Right forelimb (tissue), 1 donor: Measurements from ENCODE around the gene PBX1.

Experiments
- DNase-seq: peaks from one replicate; pipeline ENCODE4 v3.0.0-alpha.2; 2018

PBX1 gene

DNA sequence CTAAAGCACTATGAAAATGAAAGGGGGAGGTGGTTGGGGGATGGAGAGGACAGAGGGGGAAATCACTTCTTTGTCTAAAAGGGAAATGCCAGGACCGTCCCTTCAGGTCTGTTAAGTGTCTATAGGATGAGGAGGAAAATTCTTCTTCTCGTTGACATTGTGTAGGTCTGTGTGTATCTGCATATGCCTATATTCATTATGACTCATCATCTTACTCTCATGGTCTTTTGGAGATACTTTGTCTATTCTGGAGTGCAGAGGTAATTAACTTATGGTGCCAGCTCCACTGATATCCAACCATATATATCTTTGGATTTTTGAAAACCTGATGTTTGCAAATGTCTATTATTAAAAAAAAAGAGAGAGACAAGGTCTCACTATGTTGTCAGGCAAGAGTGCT is 143.7 kb downstream of the PBX1 start:
- no peak for DNase-seq

DNA sequence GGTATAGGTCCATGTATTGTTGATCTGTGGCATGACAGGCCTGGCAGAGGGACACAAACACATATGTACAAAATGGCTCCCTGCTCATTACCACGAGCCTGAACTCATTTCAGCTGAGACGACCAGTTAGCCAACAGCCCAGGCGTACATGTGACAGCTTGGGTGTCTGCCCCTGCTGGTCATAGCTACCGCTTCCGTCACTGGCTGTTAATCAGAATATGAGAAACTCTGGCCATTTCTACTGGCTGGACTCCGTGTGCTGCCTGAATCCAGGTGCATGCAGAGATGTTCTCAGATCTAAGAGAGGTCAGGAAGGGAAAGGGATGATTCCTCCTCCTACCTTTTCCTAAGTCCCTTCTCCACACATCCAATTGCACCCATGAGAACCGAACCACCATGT is 144.5 kb downstream of the PBX1 start:
- no peak for DNase-seq

DNA sequence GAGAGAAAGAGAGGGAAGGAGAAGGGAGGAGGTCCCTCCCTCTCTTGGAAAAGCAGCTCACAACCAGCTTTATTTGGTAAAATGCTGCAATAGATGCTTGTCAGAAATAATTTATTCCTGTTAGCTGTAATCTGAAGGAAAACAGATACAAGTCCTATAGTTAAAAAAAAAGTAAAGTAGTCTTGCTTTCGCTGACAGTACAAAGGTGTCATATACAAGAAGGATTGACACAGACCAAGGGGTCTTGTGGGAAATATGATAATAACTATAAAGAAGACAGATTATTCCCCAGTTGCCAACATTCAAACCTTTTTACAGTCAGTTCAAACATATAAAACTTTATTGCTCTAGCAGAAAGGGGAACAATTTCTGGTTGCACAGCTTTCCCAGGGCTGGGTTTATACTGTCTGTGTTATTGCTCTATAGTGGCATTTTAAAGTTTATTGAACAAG is 145.0 kb downstream of the PBX1 start:
- DNase-seq = no peak

DNA sequence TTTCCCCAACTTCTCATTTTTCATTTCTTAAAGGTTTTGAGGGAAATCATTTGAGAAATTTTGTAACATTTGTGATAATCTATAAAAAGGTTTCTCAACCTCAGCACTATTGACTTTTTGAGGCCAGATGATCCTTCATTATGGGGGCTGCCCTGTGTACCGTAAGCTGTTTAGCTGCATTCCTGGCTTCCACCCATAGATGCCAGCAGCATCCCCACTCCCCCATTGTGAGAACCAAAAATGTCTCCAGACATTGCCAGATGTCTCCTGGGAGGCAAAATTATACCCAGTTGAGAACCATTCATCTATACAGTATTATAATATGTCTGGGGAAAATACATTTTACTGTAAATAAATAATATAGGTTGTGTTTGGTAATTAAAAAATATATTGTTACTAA is 146.0 kb downstream of the PBX1 start:
- DNase-seq = no peak

DNA sequence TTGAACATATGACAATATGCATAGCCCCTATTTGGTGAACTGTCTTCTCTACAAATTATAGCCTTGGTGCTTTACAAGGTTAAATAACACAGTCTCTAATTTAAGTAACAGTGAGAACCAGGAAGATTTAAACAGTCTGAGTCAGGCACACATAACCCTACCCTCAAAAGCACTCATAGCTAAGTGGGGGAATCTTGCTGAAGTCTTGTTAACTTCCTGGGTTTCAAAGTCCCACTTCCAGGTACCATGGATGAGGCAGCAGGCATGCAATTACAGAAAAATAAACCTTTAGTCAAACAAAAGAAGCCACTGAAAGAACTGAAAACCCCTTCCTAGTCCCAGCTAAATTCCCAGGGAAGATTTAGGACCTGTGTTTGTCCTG is 147.6 kb downstream of the PBX1 start:
- no peak for DNase-seq

DNA sequence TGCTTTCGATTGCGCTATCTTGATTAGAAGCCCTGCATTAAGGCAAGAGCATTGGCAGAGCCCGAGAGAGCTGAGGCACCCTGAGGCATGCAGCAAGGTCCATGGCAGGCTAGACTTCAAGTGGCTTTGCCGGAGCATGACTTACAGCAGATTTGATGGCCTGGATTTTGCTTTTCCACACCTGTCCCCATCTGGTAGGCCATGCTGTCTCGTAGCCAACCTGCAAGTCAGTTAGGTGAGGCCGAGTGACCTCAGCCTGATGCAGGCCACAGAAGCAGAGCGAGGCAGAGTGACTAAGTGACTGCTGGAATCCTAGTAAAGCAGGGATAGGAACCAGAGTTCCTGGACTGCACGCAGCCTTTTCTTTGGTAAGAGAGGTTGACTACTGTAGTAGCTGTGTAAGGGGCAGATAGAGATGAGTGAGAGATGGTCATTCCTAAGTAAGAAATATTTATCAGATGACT is 148.9 kb downstream of the PBX1 start:
- no peak for DNase-seq

DNA sequence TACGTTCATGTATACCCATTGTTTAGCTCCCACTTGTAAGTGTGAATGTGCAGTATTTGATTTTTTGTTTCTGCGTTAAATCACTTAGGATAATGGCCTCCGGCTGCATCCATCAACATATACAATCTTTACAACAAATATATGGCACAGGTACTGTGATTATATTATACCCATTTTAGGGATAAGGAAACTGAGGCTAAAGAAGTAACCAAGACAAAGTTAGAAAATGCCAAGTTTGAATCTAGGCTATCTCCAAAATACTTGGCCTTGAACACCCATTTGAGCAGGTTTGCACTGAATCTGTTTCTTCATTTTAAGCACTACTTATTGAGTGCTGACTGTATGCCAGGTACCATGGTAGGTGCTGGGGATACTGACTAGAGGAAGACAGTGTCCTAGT is 149.6 kb downstream of the PBX1 start:
- DNase-seq = no peak

DNA sequence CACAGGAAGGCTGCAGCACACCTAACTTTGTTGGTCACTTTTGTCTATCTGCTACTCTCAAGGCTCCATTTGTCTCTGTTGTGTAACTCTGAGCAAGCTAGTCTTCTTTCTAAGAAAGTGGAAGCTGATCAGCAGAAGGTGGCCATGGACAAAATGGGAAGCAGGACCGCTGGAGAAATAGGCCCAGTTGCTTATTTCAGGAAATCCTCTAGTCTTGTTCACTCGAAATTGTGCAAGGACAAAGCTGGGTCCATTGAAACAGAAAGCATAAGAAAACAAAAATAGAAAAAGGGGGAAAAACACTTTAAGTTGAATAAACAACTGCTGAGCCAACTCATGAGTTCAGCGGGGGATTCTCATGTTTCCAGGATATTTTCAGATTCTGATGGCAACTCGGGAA is 150.1 kb downstream of the PBX1 start:
- no peak for DNase-seq

DNA sequence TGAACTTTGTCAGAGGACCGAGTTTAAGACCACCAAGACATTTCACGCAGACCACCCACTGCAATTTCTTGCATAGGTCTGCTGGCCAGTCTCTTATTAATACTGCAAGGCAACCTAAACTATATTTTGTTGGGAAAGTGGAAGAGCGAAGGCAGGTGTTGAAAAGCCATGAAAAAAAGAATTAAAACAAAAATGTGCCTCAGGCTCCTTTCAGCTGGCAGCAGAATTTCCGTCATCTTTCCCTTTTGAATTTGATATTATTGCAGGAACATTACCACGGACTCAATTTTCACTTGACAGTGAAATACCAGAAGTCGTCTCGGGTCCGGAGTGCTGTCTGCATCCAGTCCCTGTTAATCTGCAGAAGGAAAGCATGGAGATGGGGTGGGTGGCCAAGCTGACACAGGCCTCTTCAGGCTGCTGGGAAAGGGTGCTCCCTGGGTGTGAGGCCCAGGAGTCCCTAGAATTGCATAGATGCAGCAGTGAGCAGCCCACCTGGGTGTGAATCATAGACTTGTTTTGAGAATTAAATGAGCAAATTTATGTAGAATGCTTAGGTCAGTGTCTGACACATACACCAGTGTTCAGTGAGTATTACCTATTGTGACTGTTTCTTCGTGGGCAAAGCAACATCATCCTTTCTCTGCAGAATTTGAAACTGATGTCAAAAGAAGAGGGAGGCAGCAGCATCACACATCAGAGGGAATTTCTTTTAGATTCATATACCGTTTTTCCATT is 150.7 kb downstream of the PBX1 start:
- DNase-seq = no peak

DNA sequence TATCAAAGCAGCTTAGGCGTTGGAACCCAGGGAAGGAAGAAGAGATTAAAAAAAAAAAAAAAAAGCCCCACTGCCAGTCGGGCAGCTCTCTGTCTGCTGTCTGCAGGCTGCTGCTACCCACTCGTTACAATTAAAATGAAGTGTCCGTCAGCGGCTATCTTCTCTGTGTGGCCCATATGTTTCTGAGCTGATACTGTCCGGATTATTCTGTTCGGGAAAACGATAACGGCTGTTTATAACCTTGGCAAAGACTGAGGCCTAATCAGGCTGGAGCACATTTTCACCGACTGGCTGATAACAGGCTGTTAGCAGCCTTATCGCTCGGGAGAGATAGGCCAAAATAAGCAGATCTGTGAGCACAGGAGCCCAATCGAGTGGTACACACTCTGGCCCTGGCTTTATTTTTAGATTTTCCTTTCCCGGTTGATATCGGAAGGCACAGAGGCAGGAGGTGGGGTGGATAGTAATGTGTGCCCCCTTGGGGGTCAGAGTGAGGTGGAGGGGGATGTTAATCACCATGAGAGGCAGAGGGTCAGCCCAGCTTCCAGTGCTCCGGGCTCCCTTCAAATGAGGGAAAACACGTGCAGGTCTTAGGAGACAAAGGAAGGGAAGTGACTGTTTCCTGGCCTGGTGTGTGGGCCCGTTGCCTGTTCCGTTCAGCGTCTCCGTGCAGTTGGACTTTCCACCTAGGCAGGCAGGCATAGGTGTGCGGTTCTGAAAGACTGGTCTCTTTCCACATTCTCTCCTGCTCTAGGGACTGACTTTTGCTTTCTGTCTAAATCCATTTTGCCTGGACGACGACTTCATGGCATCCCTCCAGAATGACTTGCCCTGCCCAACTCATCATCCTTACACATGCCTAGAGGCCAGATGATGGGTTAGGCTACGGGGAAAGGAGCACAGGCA is 153.4 kb downstream of the PBX1 start:
- no peak for DNase-seq

DNA sequence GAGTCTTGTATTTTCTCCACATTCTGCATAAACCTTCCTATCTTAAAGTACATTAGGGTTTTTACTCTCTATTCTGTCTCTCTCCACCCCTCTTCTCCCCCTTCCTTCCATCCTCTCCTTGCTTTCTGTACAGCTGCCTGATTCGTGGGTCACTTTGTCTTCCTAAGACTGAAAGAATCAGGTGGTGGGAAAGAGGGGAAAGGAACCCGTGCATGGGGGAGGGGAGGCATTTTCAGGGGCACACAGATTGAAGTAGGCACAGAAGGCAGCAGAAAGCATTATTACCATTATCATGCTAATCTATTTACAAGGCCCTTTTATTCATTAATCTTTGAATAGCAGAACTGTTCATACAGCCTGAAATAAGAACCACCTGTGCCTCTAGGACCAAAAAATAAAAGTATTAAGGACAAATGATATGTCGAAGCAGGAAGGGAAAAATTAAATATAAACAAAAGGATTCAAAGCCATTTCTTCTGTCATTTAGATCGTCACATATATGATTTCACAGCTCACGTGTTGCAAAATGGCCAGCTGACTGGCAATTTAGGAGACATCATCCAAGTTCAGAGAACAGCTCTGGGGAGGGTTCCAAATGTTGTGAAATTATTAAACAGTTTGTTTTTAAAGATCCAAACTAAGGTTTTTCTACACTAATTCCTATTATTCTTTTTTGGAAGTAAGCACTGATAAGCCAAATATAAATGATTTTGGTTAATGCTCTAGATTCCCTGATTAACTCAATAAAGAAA is 154.6 kb downstream of the PBX1 start:
- DNase-seq = no peak

DNA sequence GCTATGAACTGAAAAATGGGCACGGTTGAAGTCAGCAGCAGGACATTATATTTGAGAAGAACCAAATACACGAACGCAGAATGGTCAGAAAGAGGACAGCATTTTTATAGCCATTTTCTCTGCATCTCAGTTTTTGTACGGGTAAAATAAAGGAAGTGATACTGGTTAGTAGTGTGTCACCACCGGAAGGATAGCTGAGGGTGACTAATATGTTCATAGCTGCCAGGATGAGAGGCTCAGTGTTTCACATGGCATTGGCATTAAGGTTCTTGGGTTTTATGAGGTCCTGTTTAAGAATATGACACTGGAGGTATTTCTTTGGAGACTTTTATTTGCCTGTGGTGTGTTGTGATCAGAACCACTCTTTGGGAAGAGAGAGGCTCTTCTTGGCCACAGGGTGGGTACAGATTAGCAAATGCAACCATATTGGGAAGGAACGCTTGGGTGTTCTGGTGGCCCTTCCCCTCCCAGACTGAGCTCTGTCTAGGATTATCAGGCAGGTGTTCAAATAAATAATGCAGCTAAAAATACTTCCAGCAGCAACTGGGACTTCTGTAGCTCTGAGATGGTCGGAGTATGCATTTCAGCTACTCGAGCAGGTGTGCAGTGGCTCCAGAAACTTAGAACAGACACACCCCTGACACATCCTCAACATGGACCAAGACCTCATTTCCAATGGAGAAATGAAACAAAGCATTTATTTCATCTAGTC is 158.2 kb downstream of the PBX1 start:
- no peak for DNase-seq

DNA sequence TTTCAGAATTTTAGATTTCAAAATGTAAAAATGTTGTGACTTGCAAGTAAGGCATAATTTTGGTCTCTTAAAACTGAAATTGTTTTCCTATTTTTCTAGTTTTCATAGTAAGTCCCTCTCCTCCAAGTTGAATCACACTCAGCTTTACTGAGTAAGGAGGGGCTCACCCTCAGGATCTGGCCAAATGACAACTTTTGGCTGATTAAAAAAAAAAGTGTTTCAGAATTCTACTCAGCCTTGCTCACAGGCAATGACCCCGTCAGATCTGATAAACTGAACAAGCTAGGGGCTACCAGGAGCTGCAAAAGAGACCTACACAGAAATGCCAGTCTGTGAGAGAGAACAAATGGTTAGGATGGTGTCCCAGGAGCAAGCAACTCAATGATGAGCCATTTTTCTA is 159.8 kb downstream of the PBX1 start:
- no peak for DNase-seq

DNA sequence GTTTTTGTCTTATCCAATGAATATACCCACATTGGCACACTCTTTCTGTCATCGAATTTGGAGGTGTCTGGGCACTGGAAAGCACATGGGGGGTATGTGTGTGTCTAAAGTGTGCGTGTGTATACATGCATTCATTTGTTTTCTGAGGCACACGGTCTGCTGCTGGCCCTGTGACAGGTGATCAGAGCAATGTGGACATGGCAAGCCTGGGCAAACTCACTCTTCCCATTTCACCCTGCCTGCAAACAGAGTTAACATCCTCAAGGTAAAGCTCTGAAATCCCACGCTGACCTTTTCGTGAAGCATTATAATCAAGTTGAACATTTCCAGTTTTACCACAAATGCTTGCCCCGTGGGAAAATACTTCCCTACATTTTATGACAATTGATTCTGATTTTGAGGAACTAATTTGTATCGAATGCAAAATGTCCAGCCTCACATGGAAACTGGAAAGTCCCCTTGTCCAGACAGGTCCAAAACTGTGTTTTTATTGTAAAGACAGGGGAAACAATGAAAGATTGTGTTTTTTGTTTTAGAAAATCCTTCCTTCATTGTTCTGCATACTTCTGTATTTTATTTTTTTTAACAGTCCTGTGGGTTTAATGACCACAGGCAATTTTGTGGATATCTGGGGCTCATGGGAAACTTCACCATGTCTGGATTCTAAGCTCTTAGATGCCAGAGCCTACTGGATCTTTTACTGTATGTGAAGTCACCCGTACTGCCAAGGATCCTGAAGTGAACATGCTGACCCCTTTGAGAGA is 160.9 kb downstream of the PBX1 start:
- no peak for DNase-seq

DNA sequence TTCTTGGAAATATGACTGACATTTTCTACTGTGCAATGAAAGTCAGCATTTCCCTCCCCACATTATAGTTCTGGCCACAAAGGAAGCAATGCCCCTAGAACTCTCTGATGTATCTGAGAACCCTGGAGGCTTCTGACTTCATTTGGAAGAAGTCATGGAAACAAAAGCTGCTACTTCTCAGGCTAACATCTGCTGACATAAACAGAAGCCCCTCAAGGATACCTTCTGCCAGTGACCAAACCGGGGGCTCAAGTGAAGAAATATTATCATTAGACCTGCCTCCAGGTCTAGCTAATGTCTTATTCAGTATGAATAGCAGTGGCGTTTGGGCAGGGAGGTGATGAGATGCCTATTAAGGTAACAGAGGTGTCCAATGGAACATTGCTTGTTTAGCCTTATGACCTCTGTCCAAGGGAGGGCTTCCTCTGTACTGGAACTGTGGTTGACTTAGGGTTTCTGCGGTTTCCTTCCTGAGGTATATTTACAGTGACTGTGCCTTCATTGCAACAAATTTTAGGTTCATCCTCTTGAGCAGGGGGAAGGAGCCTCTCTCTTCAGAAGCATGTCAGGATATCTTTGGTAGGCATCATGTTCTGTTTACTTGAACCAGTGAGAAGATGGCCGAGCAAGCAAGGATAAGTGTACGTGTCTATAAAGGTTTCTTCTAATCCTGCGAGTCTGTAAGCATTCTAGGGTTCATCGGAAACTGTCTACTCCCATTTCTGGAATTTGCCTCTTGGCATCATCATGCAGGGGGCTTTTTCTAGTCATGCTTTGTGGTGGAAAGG is 161.7 kb downstream of the PBX1 start:
- DNase-seq = no peak

DNA sequence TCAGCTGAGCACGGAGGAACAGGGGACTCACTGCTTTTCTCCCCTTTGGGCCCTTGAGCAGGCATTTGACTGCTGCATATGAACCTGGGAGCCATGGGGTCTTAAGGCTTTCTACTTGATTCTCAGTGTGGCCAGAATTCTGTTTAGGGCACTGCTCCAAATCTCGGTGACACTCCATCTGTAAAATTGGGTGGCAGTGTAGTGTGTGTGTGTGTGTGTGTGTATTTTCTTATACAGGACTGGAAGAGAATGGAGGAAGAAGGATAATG is 162.2 kb downstream of the PBX1 start:
- DNase-seq = no peak

DNA sequence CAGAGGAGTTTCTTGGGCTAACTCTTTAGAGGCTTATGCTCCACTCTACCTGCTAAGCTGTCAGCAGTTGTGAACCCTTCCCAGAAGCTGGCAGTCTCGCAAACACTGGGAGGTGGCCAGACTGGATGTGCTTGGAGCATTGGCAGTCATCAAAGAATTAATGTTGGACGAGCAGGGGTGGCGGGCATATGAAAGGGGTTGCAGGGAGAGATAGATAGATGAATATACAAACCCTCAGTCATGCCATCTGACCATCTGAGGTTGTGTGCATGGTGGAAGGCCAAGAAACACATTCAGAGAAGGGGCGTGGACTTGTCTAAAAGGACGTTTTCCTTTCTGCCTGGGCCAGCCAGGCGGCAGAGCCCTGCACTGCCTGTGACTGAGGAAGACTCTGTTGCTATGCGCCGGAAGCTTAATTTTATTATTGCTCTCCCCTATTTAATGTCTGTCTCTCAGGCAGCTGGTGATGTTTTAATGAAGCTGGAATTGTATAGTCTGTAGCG is 164.4 kb downstream of the PBX1 start:
- no peak for DNase-seq

DNA sequence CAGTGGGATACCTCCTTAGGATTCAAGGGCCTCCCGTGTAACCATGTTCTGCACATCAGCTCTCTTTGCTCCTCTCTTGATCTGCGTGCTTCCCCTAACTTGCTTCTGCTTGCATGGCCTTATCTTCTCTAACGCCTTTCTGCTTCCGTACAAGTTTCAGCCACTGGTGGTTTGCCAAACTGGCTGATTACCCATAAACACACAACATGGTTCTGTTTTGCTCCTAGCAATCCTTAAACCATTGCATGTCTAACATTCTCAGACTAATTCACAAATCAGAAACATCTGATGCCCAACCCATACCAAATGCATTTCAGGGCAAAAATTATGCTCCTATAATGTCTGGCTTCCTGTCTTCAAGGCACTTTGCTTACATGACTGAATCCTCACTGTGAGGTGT is 166.4 kb downstream of the PBX1 start:
- no peak for DNase-seq

DNA sequence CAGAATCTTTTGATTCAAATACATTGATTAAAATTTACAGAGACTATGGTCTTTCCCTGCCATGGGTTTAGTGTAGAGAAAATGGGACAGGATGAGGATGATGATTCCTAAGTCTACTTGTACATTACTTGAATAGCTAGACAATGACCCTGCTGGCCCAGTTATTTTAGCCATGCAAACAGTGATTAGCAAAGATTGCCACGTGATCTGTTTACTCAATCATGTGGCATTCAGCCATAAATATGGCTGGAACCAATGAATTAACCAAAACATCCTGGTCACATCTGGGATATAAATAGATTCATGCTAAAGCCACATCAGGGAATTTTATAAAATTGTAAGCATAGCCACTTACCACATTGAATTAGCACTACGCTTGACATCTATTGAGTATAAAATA is 167.3 kb downstream of the PBX1 start:
- DNase-seq = no peak

DNA sequence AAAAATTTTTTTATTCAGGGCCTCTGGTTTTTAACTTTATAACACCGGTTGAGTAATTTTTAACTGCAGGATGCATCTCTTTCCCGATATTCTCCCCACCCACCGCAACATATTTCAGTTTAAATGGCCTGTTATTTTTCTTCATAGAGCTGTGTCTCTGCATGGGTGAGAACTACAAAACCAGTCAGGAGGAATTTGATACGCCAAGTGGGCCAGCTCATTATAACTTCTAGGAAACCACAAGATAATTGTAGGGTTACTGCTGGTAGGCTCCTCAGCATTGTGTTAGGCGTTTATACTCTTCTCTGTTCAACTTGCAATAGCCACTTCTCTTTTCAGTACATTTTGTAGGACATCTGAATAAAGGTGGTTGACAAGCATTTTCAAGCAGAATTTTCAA is 169.7 kb downstream of the PBX1 start:
- DNase-seq = no peak

DNA sequence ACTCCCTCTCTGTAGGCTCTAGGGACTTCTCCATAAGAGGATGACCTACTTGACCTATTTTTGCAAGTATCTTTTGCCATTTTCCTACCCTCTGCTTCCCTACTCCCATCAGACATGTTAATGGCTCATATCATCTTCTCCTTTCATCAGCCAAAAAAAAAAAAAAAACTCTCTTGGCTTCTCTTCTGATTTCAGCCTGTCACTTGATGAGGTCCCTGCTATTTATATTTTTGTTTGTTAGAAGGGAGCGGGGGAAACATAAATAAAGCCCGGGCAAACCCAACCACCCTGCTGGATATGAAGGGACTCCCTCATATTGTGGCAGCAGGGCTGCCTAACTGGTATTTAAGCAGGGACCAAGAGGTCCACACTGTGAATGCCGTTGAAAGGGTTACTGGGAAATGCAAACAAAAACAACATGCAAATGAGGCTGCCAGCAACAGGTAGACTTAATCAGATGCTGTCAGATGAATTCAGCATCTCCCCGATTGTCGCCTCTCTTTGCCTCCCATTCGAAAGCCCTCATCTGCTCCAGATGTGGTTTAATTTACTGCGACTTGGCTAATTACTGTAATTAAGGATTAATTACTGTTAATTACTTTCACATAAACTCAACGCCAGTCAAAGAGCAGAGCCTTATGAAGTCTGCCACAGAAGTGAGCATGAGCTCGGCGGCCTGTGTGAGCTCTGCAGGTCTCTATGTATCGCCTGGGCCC is 172.3 kb downstream of the PBX1 start:
- no peak for DNase-seq
